Sigmoid colon (tissue), 4 donors: Measurements from ENCODE around the gene STRN4.

ENCODE experiments used
- CTCF ChIP-seq, 4 experiments: fragments of 450-650 bp in 3 of 4; fragments of 200-600 bp in 1 of 4; IDR thresholded peaks; one replicate each; pipeline ENCODE4 v1.5.1; 2016 to 2019; ENCODE audit warnings: antibody characterized with exemption in 4 of 4, mild to moderate bottlenecking in 3 of 4, moderate library complexity in 2 of 4
- EP300 ChIP-seq, 4 donors: sonication (generic); formaldehyde crosslinking; IDR thresholded peaks; one replicate each; pipeline ENCODE4 v1.6.1; 2017; ENCODE audit warnings: antibody characterized with exemption in 4 of 4
- POLR2A ChIP-seq, 2 donors: fragments of 450-650 bp; IDR thresholded peaks; one replicate each; pipeline ENCODE4 v1.6.1; 2016; ENCODE audit warnings: antibody characterized with exemption in 2 of 2, mild to moderate bottlenecking in 2 of 2, moderate library complexity in 2 of 2

DNA sequence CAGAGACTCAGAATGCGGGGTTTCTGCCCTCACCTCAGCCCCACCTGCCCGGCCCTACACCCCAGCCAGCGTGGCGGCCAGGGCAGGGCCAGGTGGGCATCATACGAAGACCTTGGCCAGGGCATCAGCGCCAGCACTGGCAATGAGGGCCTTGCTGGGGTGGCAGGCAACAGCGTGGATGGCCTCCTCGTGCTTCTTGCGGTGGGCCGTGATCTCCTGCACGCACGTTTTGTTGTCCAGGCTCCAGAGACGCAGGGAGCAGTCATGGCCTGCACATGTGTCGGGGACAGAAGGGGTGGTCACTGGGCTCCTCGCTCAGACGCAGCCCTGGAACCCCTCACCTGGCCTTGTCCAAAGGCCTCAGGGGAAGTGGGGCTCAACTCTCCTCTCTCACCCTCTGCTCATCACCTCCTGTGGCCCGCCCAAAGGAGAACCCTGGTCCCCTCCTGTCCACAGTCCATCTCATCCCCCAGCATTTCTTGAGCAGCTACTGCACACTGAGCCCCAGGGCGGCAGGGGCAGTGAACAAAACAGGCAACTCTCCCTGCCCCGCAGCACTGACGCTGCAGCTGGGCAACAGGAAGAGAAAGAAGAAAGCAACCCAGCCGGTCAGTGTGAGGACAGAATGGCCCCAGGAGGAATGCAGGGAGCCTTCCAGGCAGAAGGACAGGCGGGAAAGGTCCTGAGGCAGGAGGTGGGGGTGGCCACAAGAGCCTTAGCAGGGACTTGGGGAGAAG is 25.6 kb downstream of the STRN4 start:
- TF ChIP-seq CTCF (IDR thresholded peaks at IDR 0.05): no peak
- no peak for TF ChIP-seq EP300 (IDR thresholded peaks at IDR 0.05)
- no peak for TF ChIP-seq POLR2A (IDR thresholded peaks at IDR 0.05)
